GM12873 (cell line): Measurements from ENCODE around the gene FRMD4A.

ENCODE experiments used
- TF ChIP-seq, protein P1 (sequence below): IDR thresholded peaks from 2 replicates; pipeline ENCODE4 v1.5.1; 2012; ENCODE audit warnings: low read depth, mild to moderate bottlenecking, moderate library complexity, low read length, control low read depth; ENCODE audit not compliant: insufficient read depth; ENCODE audit errors: missing control alignments

The FRMD4A gene

GRCh38 chr10:13750299-13751190, 580.2 kb downstream of the FRMD4A start:
- TF ChIP-seq, protein P1, sequence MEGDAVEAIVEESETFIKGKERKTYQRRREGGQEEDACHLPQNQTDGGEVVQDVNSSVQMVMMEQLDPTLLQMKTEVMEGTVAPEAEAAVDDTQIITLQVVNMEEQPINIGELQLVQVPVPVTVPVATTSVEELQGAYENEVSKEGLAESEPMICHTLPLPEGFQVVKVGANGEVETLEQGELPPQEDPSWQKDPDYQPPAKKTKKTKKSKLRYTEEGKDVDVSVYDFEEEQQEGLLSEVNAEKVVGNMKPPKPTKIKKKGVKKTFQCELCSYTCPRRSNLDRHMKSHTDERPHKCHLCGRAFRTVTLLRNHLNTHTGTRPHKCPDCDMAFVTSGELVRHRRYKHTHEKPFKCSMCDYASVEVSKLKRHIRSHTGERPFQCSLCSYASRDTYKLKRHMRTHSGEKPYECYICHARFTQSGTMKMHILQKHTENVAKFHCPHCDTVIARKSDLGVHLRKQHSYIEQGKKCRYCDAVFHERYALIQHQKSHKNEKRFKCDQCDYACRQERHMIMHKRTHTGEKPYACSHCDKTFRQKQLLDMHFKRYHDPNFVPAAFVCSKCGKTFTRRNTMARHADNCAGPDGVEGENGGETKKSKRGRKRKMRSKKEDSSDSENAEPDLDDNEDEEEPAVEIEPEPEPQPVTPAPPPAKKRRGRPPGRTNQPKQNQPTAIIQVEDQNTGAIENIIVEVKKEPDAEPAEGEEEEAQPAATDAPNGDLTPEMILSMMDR, result no peak

DNA sequence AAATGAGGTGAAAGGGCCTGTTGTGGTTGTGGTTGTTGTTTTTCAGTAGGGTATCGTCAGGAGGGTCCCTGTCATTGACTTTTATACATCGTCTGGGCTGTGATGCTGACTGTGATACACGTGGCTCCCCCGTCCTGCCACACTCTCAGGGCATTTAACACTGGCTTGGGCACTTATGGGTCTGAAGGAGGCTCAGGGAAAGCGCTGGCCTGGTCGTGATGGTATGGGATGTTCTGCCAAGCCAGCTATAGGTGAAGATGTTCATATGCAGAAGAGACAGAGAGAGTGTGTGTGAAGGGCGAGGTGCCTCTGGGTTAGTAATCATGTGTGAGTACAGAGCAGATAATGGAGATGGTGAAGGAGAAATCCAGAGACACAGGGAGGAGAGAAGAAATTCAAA, 585.5 kb downstream of the FRMD4A start:
- TF ChIP-seq, protein P1, result no peak

GRCh38 chr10:13743963-13744362, 586.8 kb downstream of the FRMD4A start:
- TF ChIP-seq, protein P1, result no peak

- TF ChIP-seq, protein P1, result no peak
These were observed 587.5 kb downstream of the FRMD4A start for GRCh38 chr10:13743101-13743693.

- TF ChIP-seq, protein P1, result no peak
These were observed 589.3 kb downstream of the FRMD4A start for GRCh38 chr10:13741438-13741837.

- TF ChIP-seq, protein P1, result no peak
These were observed 590.3 kb downstream of the FRMD4A start for GRCh38 chr10:13740461-13740860.

DNA sequence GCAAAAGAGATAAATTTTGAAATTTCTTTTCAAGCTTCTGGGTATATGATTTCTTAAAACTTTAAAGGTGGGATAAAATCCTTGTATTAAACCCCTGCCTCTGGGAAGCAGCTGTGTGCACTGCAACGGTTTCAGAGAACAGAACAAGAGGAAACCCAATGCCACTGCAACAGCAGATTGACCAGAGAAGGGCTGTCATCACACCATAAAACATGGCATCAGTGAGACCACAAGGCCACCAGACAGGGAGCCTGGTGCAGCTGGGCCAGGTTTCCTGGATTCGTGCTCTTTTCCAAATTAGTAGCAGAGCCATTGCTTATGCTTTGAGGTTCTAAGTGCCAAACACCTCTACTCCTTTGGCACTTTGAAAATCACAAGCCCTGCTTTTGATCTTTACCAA, 591.5 kb downstream of the FRMD4A start:
- TF ChIP-seq, protein P1, result no peak
